ENCODE measurements around the gene KRTAP12-1.
"Not testable (repeated sequence)": the region's sequence is repeated elsewhere in the genome, so short reads cannot be mapped to it uniquely, and the experiment has no call there.

The KRTAP12-1 gene

DNA sequence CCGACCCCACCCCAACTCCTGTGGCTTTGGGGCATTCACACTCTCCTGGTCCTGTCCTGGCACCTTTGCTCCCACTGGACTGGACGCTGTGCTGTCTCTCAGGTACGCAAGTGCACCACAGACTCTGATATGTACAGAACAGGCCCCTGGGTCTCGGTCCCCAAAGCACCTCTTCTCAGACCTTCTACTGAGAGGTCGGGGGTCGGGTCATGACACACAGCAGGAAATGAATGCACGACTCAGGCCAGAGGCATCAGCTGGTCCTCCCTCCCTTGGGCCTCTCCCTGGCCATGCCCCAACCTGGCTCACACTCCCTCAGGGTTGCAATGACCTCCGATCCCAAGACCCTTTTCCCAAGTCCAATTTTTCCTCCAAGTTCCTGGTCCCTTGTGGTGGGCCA is 13.2 kb upstream of the KRTAP12-1 start:
- DNase-seq (ENCODE audit: low spot score) = no peak
- in situ Hi-C loops (cut with MboI; ENCODE audit: low sequenced_read_pairs, unreplicated experiment) = no loop called here
- no peak for TF ChIP-seq CTCF (IDR thresholded peaks at IDR 0.05; ENCODE audit: borderline replicate concordance, control extremely low read depth, extremely low read depth, insufficient read depth, missing control alignments)

GRCh38 chr21:44694776-44695175 is 12.8 kb upstream of the KRTAP12-1 start:
- in situ Hi-C loops (cut with MboI; ENCODE audit: low sequenced_read_pairs, unreplicated experiment) = no loop called here
- no peak for DNase-seq (ENCODE audit: low spot score)
- no peak for TF ChIP-seq CTCF (IDR thresholded peaks at IDR 0.05; ENCODE audit: borderline replicate concordance, control extremely low read depth, extremely low read depth, insufficient read depth, missing control alignments)

- in situ Hi-C loops (cut with MboI; ENCODE audit: low sequenced_read_pairs, unreplicated experiment) = no loop called here
- DNase-seq (ENCODE audit: low spot score) = no peak
- TF ChIP-seq CTCF (IDR thresholded peaks at IDR 0.05; ENCODE audit: borderline replicate concordance, control extremely low read depth, extremely low read depth, insufficient read depth, missing control alignments) = no peak
Measured at GRCh38 chr21:44692798-44693512, 11.0 kb upstream of the KRTAP12-1 start.

- in situ Hi-C loops (cut with MboI; ENCODE audit: low sequenced_read_pairs, unreplicated experiment) = no loop called here
- no peak for DNase-seq (ENCODE audit: low spot score)
- TF ChIP-seq CTCF (IDR thresholded peaks at IDR 0.05; ENCODE audit: borderline replicate concordance, control extremely low read depth, extremely low read depth, insufficient read depth, missing control alignments) = no peak
Measured at GRCh38 chr21:44691686-44692085, 9.7 kb upstream of the KRTAP12-1 start.

DNA sequence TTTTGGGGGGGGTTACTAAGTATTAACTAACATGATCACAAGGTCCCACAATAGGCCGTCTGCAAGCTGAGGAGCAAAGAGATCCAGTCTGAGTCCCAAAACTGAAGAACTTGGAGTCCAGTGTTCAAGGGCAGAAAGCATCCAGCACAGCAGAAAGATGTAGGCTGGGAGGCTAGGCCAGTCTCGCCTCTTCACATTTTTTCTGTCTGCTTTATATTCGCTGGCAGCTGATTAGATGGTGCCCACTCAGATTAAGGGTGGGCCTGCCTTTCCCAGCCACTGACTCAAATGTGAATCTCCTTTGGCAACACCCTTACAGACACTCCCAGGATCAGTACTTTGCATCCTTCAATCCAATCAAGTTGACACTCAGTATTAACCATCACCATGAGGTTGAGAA is 7.8 kb upstream of the KRTAP12-1 start:
- DNase-seq (ENCODE audit: low spot score); in situ Hi-C loops (cut with MboI; ENCODE audit: low sequenced_read_pairs, unreplicated experiment): not testable (repeated sequence)

- in situ Hi-C loops (cut with MboI; ENCODE audit: low sequenced_read_pairs, unreplicated experiment) = no loop called here
- no peak for TF ChIP-seq CTCF (IDR thresholded peaks at IDR 0.05; ENCODE audit: borderline replicate concordance, control extremely low read depth, extremely low read depth, insufficient read depth, missing control alignments)
- DNase-seq (ENCODE audit: low spot score) = no peak
Measured at GRCh38 chr21:44687671-44688070, 5.7 kb upstream of the KRTAP12-1 start.

- in situ Hi-C loops (cut with MboI; ENCODE audit: low sequenced_read_pairs, unreplicated experiment) = no loop called here
- TF ChIP-seq CTCF (IDR thresholded peaks at IDR 0.05; ENCODE audit: borderline replicate concordance, control extremely low read depth, extremely low read depth, insufficient read depth, missing control alignments) = no peak
- no peak for DNase-seq (ENCODE audit: low spot score)
Measured at GRCh38 chr21:44686843-44687561, 5.0 kb upstream of the KRTAP12-1 start.

Data from GM13976 (cell line).